CD4-positive, alpha-beta T cell treated with Interleukin-6 at 100 ng/mL for 8 hours (primary cell): Measurements from ENCODE around the gene ADAMTS8.

ENCODE experiments used
- DNase-seq: peaks from one replicate; pipeline ENCODE4 v3.0.0-alpha.2; 2020; ENCODE audit warnings: mixed read lengths, low spot score

The ADAMTS8 gene

DNA sequence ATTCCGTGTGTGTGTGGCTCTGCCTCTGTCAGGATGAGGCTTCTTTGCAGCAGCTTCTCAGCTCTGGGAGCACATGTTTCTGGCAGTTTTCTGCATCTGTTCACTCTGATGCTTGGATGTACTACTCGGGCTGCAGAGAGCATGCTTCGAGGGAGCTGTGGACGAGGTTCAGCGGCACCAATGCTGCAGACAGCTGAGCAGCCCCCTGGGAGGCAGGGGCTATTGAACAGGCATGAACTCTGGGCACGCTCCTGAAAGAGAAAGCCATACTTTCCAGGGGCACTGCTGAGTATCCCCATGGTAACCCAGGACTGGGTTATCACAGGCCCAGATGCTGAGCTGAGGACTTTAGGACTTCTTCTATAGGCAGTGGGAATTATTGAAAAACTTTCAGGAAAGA lies 33.8 kb downstream of the ADAMTS8 start:
- no peak for DNase-seq

DNA sequence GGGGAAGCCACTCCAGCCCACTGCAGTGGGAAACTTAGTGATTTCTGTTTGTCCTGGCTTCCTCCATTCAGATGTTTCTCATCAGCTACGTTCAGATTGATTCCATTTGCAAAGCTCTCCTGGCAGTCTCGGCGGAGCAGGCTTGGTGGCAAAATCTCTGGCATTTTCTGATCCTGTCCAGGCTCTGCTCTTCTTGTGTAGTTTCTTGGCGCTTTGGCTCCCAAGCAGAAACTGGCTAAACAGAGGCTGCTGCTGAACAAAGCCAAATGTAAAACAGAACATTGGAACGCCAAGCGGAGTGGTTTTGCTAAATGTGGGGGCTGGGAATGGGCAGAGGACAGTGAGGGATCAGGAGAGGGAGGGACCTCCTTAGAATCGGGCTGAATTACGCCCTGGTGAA lies 36.7 kb downstream of the ADAMTS8 start:
- no peak for DNase-seq

- DNase-seq, result no peak
Observed at GRCh38 chr11:130390071-130390758, 38.2 kb downstream of the ADAMTS8 start.

GRCh38 chr11:130389335-130389935 lies 39.0 kb downstream of the ADAMTS8 start:
- DNase-seq, result no peak

DNA sequence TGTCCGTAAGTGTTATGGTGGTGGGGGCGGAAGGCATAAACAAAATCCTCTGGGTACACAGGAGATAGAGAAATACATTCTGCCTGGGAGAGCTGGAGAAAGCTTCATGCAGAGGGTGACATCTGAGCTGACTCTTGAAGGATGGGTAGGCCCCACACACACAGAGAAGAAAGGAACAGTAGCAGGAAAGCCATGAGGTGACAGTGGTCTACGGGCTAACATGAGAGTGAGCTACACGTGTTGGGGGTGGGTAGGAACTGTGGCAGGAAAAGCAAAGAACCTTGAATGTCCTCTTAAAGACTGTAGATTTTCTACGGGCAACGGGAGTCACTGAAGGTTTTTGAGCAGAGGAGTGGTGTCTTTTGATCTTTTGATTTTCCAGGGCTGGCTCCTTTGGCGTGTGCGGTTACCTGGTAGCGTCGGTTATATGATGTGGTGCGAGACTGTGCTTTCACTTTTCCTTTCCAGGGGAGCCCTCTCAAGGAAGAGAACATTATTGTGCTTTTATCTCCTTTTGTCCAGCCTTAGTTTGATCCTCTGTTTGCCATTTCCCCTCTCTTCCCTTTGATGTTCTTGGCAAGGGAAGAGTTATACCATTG lies 39.7 kb downstream of the ADAMTS8 start:
- DNase-seq, result peak; percentile 4

GRCh38 chr11:130386056-130386455 lies 42.4 kb downstream of the ADAMTS8 start:
- DNase-seq, result no peak

DNA sequence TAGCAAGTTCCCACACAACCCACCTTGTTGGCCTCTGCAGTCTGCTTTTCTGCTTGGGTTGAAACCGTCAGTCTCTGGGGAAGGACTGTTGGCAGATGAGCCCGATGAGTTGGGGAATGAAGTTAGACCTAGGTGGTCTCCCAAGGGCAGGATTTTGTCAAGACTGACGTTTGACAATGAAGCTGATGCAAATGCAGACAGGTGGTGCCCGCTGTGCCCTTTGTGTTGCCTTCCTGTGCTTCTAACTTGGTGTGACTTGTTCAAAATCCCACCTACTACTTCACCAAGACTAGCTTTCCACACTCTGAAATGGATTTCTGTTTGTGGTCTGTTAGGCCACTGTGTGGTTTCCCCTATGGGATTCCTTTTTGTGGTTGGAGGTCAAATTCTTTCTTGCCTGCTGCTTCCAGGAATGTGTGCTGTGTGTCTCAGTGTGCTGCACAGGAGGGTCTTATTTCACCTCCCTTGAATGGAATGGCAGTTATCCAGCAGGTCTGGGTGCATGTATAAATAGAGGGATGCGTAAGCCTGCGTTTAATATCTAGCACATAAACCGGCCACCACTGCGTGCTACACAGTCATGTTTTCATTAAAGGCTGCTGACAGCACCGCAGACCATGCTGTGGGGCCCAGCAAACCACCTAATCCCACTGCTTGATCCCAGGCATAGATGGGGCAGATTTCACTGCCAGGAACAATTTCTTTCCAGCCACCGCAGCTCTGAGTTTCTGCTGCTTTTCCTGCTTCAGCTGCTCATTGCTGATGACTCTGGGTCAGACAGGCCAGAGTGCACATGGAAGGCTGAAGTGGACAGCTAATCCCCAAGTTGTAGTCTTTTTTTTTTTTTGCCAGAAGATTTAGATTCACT lies 44.8 kb downstream of the ADAMTS8 start:
- no peak for DNase-seq

DNA sequence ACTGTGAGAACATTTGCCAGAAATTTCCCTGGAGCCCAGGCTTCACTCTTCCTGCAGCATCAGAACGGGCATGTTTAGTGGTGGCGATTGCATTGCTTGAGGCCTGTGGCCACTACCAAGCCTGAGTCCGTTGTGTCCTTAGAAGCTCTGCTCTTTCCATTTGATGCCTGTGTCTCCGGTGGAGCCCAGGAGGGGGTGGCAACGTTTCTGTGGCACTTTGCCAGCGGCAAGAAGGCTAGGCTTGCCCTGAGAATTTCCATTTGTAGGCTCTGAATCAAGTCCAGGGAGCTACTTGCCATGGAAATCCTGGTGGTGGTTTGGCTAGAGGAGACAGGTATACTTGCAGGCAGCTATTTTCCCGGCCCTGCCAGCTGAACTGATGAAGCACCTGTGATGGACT lies 47.1 kb downstream of the ADAMTS8 start:
- no peak for DNase-seq

DNA sequence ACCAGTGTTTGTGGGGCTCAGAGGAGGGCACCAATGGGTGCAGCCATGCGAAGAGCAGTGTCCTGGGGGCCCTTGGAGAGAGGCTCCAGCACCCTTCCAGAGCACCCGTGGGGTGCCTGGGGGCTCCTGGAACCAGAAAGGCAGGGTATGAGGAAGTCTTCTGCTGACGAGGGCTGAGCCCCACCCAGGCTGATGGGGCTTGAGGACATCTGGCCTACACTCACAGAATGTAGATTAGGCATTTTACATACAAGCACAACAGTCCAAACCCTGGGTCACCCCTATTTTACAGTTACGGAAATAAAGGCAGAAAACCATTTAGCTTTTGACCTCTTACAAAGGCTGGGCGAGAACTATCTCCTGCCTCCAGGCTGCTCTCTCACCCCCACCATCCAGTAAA lies 47.6 kb downstream of the ADAMTS8 start:
- DNase-seq, result no peak

GRCh38 chr11:130379276-130379675 lies 49.1 kb downstream of the ADAMTS8 start:
- DNase-seq, result no peak

GRCh38 chr11:130370845-130371590 lies 57.4 kb downstream of the ADAMTS8 start:
- DNase-seq, result no peak

GRCh38 chr11:130369713-130370112 lies 58.7 kb downstream of the ADAMTS8 start:
- DNase-seq, result no peak

GRCh38 chr11:130369141-130369691 lies 59.2 kb downstream of the ADAMTS8 start:
- no peak for DNase-seq

DNA sequence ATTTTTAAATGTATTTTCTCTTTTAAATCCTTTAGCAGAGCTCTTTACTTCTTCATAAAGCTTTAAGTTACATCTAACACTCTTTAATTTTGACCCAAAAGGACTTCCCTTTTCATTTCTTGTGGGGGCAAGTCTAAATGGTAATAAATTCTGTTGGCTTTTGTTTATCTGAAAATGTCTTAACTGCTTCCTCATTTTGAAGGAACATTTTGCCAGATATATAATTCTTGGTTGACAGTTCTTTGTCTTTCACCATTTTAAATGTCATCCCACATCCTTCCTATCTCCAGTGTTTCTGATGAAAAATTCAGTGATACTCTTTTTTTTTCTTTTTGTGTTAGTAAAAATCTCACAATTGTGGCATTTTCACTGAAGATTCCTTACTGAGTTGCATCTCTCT lies 69.0 kb downstream of the ADAMTS8 start:
- DNase-seq, result no peak

DNA sequence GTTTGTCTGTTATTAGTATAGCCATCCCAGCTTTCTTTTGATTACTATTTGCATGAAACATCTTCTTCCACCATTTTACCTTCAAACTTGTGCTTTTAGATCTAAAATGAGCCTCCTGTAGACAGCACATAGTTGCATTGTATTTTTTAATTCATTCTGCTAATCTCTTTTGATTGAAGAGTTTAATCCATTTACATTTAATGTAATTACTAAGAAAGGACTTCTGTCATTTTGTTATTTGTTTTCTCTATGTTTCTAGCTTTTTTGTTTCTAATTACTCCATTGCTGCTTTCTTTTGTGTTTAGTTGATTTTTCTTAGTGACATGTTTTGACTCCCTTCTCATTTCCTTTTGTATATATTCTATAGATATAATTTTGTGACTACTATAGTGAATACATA lies 70.0 kb downstream of the ADAMTS8 start:
- DNase-seq, result no peak
